Stomach smooth muscle (tissue), 2 donors: ENCODE measurements around the gene IGSF10.
"Not testable (repeated sequence)": the region's sequence is repeated elsewhere in the genome, so short reads cannot be mapped to it uniquely, and the experiment has no call there.

Source experiments
- H3K27ac ChIP-seq: one replicate; pipeline ENCODE4 v1.7.0; 2013; ENCODE audit warnings: mild to moderate bottlenecking, low read length, inconsistent platforms
- H3K27me3 ChIP-seq, 2 donors: one replicate each; pipeline ENCODE4 v1.7.0; 2013; ENCODE audit warnings: low read length in 2 of 2; ENCODE audit not compliant: insufficient read depth in 2 of 2, control insufficient read depth in 1 of 2
- H3K36me3 ChIP-seq, 2 donors: one replicate each; pipeline ENCODE4 v1.7.0; 2013; ENCODE audit warnings: low read length in 2 of 2; ENCODE audit not compliant: control insufficient read depth in 2 of 2, insufficient read depth in 2 of 2
- H3K4me1 ChIP-seq: one replicate; pipeline ENCODE4 v1.7.0; 2013; ENCODE audit warnings: low read length; ENCODE audit not compliant: control insufficient read depth, insufficient read depth
- H3K4me3 ChIP-seq, 2 donors: one replicate each; pipeline ENCODE4 v1.7.0; 2013; ENCODE audit warnings: low read length in 2 of 2
- H3K9ac ChIP-seq, 2 donors: one replicate each; pipeline ENCODE4 v1.7.0; 2013; ENCODE audit warnings: low read length in 2 of 2, mild to moderate bottlenecking in 1 of 2
- H3K9me3 ChIP-seq, 2 donors: one replicate each; pipeline ENCODE4 v1.7.0; 2013; ENCODE audit warnings: low read length in 2 of 2; ENCODE audit not compliant: control insufficient read depth in 2 of 2
- donor health status: healthy.
- donor health status: Pancreatic carcinoma.

IGSF10 gene

DNA sequence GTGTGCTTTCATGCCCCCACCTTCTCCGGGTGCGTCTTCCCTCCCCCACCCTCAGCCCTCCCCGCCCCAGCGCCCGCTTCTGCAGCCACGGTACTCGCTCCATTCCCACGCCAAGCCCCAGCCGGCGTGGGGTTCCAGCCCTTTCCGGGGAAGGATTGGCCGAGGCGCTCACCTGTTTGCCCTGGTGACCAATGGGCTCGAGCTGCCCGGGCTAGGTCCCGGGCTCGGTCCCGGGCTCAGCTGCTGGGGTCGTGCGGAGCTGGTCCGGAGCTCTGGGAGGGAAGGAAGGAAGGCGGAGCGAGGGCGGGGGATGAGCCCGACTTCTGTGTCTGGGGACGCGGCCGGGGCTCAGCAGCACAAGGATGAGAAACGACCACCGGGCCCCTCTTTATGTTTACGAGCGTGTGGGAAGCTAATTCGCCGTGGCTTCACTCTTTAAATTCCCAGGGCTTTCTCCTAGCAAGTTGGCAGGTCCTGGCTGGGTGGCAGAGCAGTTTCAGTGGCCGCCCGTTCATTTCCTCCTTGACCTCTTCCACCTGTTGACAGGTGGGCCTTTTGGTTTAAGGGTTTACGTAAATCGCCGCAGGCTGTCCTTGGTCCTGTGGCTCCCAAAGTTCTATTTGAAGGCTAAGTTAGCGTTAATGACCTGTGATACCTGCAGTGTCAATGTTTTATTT is at the start of gene IGSF10:
Gene IGSF10, minus strand, starts transcription at position 288 of the 677 bp plus-strand sequence. CDS start 2,352 bp downstream, outside the sequence.
- H3K4me3 ChIP-seq, result peak within 1 kb of the TSS; percentile 58 to 69
- H3K27me3 ChIP-seq, result peaks cover 5 to 9% of the 10 kb centered on the region in 2 donors
- no peak within 1 kb of the TSS for H3K9ac ChIP-seq
- H3K27ac ChIP-seq, result no peak within 1 kb of the TSS
- no peaks in the 10 kb centered on the region for H3K4me1 ChIP-seq
- H3K9me3 ChIP-seq, result no peaks in the 10 kb centered on the region
- no peaks in the 10 kb centered on the region for H3K36me3 ChIP-seq

DNA sequence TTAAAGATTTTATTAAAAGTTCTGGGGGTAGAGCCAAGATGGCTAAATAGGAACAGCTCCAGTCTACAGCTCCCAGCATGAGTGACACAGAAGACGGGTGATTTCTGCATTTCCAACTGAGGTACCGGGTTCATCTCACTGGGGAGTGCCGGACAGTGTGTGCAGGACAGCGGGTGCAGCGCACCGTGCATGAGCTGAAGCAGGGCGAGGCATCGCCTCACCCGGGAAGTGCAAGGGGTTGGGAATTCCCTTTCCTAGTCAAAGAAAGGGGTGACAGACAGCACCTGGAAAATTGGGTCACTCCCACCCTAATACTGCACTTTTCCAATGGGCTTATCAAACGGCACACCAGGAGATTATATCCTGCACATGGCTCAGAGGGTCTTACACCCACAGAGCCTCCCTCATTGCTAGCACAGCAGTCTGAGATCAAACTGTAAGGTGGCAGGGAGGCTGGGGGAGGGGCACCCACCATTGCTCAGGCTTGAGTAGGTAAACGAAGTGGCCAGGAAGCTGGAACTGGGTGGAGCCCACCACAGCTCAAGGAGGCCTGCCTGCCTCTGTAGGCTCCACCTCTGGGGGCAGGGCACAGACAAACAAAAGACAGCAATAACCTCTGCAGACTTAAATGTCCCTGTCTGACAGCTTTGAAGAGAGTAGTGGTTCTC is 48.7 kb upstream of the IGSF10 start:
- H3K4me3 ChIP-seq, H3K9me3 ChIP-seq, H3K9ac ChIP-seq, H3K27me3 ChIP-seq, H3K4me1 ChIP-seq, H3K27ac ChIP-seq, H3K36me3 ChIP-seq: not testable (repeated sequence)

DNA sequence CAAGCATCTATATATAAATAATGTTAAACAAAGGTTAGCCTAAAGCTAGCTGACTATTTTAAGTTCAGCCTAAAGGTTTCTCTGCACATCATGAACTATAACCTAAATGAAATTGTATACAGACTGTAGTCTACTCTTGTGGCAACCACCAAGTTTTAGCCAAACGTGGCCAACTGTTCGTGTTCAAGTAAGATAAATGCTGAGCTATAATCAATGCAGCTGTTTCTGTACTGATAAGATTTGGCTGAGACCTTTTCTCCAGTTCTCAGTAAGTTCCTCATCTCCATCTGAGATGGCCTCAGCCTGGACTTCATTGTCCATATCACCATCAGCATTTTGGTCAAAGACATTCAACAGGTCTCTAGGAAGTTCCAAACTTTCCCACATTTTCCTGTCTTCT is 43.7 kb upstream of the IGSF10 start:
- H3K36me3 ChIP-seq, result no peaks in the 10 kb centered on the region
- H3K27me3 ChIP-seq, result no peaks in the 10 kb centered on the region
- H3K9ac ChIP-seq, result no peak overlapping the region

GRCh38 chr3:151503074-151503473 is 42.2 kb upstream of the IGSF10 start:
- H3K4me3 ChIP-seq, result no peak overlapping the region
- no peaks in the 10 kb centered on the region for H3K4me1 ChIP-seq
- no peaks in the 10 kb centered on the region for H3K36me3 ChIP-seq
- H3K9ac ChIP-seq, result no peak overlapping the region
- H3K27me3 ChIP-seq, result no peaks in the 10 kb centered on the region
- no peaks in the 10 kb centered on the region for H3K9me3 ChIP-seq
- H3K27ac ChIP-seq, result no peak overlapping the region

More for the DNA sequence above, 43.7 kb upstream of the IGSF10 start:
- no peak overlapping the region for H3K4me3 ChIP-seq
- H3K27ac ChIP-seq, result no peak overlapping the region
- H3K4me1 ChIP-seq, result no peaks in the 10 kb centered on the region
- H3K9me3 ChIP-seq, result no peaks in the 10 kb centered on the region

- Histone ChIP-seq H3K9ac (no peak overlapping the region), H3K27ac (no peak overlapping the region)
Observed at GRCh38 chr3:151501923-151502632, 41.2 kb upstream of the IGSF10 start.

DNA sequence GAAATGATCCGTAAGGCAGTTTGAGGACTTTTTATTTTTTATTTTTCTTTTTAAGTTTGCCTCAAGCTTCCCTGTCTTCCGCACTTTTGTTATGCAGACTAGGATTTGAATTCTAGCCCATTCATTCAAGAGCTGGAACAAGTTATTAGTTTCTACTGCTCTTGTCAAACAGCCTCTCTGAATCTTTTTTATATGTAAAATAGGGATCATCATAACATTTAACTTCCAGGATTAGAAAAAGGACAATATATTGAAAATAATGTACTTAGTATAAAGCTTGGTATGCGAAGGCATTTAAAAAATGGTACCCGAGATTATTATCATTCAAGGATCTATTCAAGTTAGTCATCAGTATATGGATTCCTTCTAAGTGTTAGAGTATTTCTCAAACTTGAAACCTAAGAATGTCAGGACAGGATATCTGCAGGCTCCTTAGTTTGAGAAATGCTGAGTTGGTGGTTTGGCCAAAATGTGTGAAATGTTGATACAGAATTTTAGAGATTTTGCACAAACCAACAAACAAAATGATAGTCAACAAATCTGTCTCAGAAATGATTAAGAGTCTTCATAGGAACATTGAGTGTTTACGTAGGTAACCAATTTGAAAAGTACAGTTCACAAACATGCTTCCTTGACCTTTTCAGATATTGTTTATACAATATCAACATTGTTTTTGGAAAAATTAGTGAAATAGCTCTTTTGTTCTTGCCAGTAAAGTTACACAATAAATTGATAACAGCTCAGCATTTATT is 40.5 kb upstream of the IGSF10 start:
- Histone ChIP-seq H3K9ac (no peak overlapping the region), H3K9me3 (no peaks in the 10 kb centered on the region), H3K27ac (no peak overlapping the region), H3K4me3 (no peak overlapping the region), H3K36me3 (no peaks in the 10 kb centered on the region), H3K4me1 (no peaks in the 10 kb centered on the region), H3K27me3 (no peaks in the 10 kb centered on the region)

More at GRCh38 chr3:151501923-151502632, 41.2 kb upstream of the IGSF10 start:
- Histone ChIP-seq H3K27me3 (no peaks in the 10 kb centered on the region), H3K36me3 (no peaks in the 10 kb centered on the region), H3K4me1 (no peaks in the 10 kb centered on the region), H3K4me3 (no peak overlapping the region), H3K9me3 (no peaks in the 10 kb centered on the region)

- no peak overlapping the region for H3K9ac ChIP-seq
- H3K4me3 ChIP-seq, result no peak overlapping the region
- H3K27me3 ChIP-seq, result no peaks in the 10 kb centered on the region
- H3K4me1 ChIP-seq, result no peaks in the 10 kb centered on the region
- no peaks in the 10 kb centered on the region for H3K36me3 ChIP-seq
- H3K9me3 ChIP-seq, result no peaks in the 10 kb centered on the region
- H3K27ac ChIP-seq, result no peak overlapping the region
Observed at GRCh38 chr3:151499168-151499567, 38.3 kb upstream of the IGSF10 start.

GRCh38 chr3:151491525-151491924 is 30.7 kb upstream of the IGSF10 start:
- no peaks in the 10 kb centered on the region for H3K4me1 ChIP-seq
- no peaks in the 10 kb centered on the region for H3K27me3 ChIP-seq
- no peak overlapping the region for H3K9ac ChIP-seq
- H3K4me3 ChIP-seq, result no peak overlapping the region
- no peaks in the 10 kb centered on the region for H3K9me3 ChIP-seq
- no peak overlapping the region for H3K27ac ChIP-seq
- H3K36me3 ChIP-seq, result no peaks in the 10 kb centered on the region

- not testable (repeated sequence) for H3K9me3 ChIP-seq, H3K4me1 ChIP-seq, H3K27ac ChIP-seq, H3K9ac ChIP-seq, H3K4me3 ChIP-seq, H3K27me3 ChIP-seq, H3K36me3 ChIP-seq
Observed at GRCh38 chr3:151487833-151488232, 27.0 kb upstream of the IGSF10 start.

DNA sequence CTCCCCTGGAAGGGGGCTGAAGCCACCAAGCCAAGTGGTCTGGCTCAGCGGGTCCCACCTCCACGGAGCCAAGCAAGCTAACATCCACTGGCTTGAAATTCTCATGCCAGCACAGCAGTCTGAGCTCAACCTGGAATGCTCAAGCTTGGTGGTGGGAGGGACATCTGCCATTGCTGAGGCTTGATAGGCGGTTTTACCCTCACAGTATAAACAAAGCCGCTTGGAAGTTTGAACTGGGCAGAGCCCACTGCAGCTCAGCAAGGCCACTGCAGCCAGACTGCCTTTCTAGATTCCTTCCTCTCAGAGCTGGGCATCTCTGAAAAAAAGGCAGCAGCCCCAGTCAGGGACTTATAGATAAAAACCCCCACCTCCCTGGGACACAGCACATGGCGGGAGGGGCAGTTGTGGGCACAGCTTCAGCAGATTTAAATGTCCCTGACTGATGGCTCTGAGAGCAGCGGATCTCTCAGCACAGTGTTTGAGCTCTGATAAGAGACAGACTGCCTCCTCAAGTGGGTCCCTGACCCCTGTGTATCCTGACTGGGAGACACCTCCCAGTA is 23.2 kb upstream of the IGSF10 start:
- Histone ChIP-seq H3K27ac (no peak overlapping the region), H3K4me3 (no peak overlapping the region), H3K9me3 (peaks cover 3 to 4% of the 10 kb centered on the region in 2 donors), H3K9ac (no peak overlapping the region), H3K36me3 (no peaks in the 10 kb centered on the region), H3K4me1 (no peaks in the 10 kb centered on the region), H3K27me3 (no peaks in the 10 kb centered on the region)
